Measurements from ENCODE around the gene PPM1B. TPM values are rescaled to one million over a fixed set of nuclear protein-coding genes. Genes with fewer than 3 reads are reported as not detected.

PPM1B gene
- total and polyA plus RNA-seq, 2 of the 13 experiments (the other 11 are each of a cell fraction or from before 2014, with no cell fraction given): 24.4 to 25.0 TPM

DNA sequence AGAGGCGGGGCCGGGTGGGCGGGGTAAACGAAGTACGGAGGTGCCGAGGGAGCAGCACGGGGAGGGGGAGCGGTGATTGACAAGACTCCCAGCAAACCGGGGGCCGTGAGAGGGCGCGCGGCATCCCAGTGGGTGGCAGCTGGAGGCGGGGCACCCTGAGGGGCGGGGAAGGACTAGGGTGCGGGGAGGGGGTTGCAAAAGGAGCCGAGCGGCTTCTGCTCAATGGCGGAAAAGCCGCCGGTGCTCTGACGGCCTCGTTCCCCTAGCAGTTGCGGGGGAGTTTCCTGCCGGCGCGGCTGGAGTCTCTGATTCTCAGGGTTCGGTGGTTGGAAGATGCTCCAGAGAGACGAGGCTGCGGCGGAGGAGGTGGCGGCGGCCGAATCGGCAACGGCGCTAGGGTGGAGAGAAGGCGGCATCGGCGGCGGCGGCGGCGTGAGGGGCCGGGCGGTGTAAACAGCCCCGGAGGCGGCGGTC, at the start of gene PPM1B (continued):
- TF ChIP-seq, protein P1, sequence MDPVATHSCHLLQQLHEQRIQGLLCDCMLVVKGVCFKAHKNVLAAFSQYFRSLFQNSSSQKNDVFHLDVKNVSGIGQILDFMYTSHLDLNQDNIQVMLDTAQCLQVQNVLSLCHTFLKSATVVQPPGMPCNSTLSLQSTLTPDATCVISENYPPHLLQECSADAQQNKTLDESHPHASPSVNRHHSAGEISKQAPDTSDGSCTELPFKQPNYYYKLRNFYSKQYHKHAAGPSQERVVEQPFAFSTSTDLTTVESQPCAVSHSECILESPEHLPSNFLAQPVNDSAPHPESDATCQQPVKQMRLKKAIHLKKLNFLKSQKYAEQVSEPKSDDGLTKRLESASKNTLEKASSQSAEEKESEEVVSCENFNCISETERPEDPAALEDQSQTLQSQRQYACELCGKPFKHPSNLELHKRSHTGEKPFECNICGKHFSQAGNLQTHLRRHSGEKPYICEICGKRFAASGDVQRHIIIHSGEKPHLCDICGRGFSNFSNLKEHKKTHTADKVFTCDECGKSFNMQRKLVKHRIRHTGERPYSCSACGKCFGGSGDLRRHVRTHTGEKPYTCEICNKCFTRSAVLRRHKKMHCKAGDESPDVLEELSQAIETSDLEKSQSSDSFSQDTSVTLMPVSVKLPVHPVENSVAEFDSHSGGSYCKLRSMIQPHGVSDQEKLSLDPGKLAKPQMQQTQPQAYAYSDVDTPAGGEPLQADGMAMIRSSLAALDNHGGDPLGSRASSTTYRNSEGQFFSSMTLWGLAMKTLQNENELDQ (CRISPR knock-in tag; IDR thresholded peaks at IDR 0.05; ENCODE audit: borderline replicate concordance): 0 out of 2 replicates have a peak, but pooled peaks have one; percentile 21
- TF ChIP-seq RXRB (CRISPR knock-in tag; IDR thresholded peaks at IDR 0.05; ENCODE audit: borderline replicate concordance) (0 out of 2 replicates have a peak, but pooled peaks have one; percentile 29), ZNF3 (CRISPR knock-in tag; IDR thresholded peaks at IDR 0.05) (no peak), POGZ (CRISPR knock-in tag; IDR thresholded peaks at IDR 0.05) (0 out of 2 replicates have a peak, but pooled peaks have one; percentile 11), ZNF549 (CRISPR knock-in tag; IDR thresholded peaks at IDR 0.05) (no peak), SOX5 (CRISPR knock-in tag; IDR thresholded peaks at IDR 0.05; ENCODE audit: borderline replicate concordance) (0 out of 2 replicates have a peak, but pooled peaks have one; percentile 1), KAT7 (CRISPR knock-in tag; IDR thresholded peaks at IDR 0.05; ENCODE audit: borderline replicate concordance) (peak; percentile 97; the same call in 1 of the 2 replicates), SKI (IDR thresholded peaks at IDR 0.05; ENCODE audit: partially characterized antibody) (peak; percentile 34), PHF20 (CRISPR knock-in tag; IDR thresholded peaks at IDR 0.05) (peak; percentile 49; the same call in 1 of the 2 replicates), GATA4 (IDR thresholded peaks at IDR 0.05; ENCODE audit: borderline replicate concordance, low read depth) (peak; percentile 33; the same call in 1 of the 2 replicates), ZNF343 (CRISPR knock-in tag; IDR thresholded peaks at IDR 0.05) (no peak), ZNF292 (CRISPR knock-in tag; IDR thresholded peaks at IDR 0.05; ENCODE audit: borderline replicate concordance, low read depth) (0 out of 2 replicates have a peak, but pooled peaks have one; percentile 13), EP300 (IDR thresholded peaks at IDR 0.05; ENCODE audit: low read depth in 2 of 2, low read length in 2 of 2) (no peak), EP300 (CRISPR knock-in tag; IDR thresholded peaks at IDR 0.05; ENCODE audit: borderline replicate concordance) (0 out of 2 replicates have a peak, but pooled peaks have one; percentile 19), ISX (CRISPR knock-in tag; conservative IDR thresholded peaks at IDR 0.05) (no peak)
- TF ChIP-seq, protein P2, sequence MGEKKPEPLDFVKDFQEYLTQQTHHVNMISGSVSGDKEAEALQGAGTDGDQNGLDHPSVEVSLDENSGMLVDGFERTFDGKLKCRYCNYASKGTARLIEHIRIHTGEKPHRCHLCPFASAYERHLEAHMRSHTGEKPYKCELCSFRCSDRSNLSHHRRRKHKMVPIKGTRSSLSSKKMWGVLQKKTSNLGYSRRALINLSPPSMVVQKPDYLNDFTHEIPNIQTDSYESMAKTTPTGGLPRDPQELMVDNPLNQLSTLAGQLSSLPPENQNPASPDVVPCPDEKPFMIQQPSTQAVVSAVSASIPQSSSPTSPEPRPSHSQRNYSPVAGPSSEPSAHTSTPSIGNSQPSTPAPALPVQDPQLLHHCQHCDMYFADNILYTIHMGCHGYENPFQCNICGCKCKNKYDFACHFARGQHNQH (CRISPR knock-in tag; IDR thresholded peaks at IDR 0.05): peak; percentile 58; the same call in 1 of the 2 replicates
- TF ChIP-seq, protein P3, sequence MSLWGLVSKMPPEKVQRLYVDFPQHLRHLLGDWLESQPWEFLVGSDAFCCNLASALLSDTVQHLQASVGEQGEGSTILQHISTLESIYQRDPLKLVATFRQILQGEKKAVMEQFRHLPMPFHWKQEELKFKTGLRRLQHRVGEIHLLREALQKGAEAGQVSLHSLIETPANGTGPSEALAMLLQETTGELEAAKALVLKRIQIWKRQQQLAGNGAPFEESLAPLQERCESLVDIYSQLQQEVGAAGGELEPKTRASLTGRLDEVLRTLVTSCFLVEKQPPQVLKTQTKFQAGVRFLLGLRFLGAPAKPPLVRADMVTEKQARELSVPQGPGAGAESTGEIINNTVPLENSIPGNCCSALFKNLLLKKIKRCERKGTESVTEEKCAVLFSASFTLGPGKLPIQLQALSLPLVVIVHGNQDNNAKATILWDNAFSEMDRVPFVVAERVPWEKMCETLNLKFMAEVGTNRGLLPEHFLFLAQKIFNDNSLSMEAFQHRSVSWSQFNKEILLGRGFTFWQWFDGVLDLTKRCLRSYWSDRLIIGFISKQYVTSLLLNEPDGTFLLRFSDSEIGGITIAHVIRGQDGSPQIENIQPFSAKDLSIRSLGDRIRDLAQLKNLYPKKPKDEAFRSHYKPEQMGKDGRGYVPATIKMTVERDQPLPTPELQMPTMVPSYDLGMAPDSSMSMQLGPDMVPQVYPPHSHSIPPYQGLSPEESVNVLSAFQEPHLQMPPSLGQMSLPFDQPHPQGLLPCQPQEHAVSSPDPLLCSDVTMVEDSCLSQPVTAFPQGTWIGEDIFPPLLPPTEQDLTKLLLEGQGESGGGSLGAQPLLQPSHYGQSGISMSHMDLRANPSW (CRISPR knock-in tag; IDR thresholded peaks at IDR 0.05; ENCODE audit: borderline replicate concordance): no peak
